NCI-H128 (cell line): ENCODE results near the gene BTBD2.

Experiments
- DNase-seq: peaks from one replicate; lab custom pipeline; 2025; ENCODE audit not compliant: unreplicated experiment; lab: John Stamatoyannopoulos, UW

Gene BTBD2

DNA sequence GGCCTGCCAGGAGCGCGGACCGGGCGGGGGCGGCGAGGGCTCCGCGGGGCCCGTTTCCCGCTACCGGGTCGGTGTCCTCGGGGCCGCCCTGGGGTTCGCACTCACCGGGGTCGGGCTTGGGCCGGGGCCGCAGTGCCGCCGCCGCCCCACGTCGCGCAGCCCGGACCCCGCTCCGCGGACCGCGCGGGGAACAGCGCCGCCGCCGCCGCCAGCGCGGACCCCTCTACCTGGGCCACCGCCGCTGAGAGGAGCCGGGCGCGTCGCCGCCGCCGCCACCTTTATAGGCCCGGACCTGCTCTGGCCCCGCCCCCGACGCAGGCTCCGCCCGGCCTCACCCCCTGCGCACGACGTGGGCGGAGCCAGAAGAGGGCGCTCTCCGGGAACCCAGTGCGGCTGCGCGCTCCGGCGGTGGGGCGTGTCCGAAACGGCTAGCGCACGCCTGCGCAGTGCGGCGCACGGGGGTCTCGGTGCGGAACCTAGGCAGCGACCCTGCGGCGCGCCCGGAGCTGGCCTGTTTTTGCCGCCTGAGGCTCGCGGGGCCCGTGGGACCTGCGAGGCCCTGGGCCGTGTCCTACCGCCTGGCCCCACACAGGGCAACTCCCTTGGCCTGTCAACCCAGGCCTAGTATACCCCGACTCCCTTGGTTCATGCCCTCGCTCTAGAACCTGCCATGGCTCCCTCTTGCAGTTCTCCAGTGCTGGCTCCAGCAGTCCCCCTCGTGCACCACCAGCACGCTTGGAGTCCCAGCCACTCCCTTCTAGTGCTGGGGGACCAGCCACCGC is 35.7 kb upstream of the BTBD2 start, which contains the start of gene MKNK2:
Gene MKNK2, minus strand, starts transcription at position 254 of the 782 bp plus-strand sequence. CDS start 393 bp downstream, outside the sequence.
- DNase-seq: peak; percentile 81

DNA sequence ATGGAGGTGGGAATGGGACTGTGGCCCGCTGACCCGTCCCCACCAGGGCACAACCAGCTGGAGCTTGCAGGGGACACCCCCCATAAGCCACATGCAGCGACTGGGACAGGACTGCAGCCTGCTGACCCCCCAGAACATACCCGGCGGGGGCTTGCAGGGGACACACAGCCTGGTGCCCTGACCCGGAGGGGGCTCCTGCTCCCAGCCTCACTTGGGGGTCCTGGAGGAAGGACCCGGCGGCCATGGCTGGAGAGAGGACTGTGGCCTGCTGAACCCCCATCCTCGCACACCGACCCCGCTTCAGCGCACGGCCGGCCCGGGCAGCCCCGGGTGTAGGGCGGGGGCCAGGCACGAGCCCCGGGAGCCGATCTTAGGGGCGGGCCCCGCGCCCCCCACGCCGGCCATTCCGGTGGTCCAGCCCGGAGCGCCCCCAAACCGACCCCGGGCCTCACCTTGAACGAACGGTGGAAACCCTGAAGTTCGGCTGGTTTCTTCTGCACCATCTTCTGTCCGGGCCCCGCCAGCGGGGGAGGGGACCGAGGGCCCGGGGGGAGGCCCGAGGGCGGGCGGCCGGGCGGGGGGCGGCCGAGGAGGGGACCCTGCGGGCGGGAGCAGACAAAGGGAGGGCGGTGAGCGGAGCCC is 35.0 kb upstream of the BTBD2 start:
- DNase-seq: no peak

DNA sequence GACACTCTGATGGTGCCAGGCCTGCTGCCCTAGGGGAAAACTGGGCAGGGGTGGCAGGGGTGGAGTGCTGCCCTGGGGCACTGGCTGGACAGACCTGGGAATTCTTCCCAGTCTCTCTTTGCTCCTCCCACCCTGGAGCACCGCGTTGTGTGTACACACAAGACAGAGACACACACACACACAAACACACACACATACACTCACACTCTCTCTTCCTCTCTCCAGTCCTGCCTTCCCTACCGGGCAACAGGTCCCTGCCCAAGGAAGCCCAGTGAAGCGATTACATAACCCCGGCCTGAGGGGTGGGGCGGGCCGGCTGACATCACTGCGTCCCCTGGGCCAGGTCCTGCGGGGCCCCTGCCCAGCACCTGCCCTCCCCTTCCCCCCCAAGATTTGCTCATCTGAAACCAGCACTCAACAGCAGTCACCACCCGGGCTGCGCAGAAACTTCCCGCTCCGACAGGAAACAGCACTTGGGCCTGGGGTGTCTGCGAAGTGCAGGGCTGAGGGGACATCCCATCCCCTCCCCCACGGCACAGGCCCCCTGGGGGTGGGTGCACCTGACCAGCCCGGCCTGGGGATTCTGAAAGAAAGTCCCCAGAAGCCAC is 34.3 kb upstream of the BTBD2 start:
- peak; percentile 37 for DNase-seq

DNA sequence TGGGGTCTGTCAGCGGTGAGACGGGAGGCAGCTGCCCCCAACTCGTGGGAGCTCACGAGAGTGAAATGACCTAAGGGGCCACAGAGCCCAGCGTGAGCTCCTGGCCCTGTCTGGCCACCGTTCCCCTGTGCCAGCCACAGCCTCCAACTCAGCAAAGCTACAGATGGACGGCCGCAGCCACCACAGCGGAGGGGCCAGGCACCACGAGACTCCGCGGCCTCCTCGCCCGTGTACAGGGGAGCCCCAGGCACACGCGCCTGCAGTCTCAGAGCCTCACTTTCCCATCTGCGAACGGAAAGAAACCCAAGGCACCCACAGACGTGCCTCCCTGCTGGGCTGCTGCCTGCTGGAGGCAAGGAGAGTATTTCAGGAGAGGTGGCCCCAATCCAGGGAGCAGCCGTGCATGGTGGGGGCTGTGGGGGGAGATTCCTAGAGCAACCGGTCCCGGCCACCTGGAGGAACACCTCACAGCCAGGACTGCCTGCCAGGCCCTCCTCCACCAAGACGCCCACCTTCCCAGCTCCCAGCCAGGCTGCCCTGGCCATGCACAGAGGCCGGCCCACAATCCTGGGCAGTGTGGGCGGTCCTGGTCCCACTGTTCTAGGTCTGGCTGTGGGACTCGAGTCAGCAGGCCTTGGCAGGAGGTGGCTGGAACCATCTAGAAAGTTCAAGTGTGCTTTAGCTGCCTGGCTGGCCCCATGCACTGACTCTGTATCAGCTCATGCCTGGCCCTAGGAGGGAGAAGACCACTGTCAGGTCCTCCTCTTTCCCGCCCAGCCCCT is 33.6 kb upstream of the BTBD2 start:
- DNase-seq: no peak

DNA sequence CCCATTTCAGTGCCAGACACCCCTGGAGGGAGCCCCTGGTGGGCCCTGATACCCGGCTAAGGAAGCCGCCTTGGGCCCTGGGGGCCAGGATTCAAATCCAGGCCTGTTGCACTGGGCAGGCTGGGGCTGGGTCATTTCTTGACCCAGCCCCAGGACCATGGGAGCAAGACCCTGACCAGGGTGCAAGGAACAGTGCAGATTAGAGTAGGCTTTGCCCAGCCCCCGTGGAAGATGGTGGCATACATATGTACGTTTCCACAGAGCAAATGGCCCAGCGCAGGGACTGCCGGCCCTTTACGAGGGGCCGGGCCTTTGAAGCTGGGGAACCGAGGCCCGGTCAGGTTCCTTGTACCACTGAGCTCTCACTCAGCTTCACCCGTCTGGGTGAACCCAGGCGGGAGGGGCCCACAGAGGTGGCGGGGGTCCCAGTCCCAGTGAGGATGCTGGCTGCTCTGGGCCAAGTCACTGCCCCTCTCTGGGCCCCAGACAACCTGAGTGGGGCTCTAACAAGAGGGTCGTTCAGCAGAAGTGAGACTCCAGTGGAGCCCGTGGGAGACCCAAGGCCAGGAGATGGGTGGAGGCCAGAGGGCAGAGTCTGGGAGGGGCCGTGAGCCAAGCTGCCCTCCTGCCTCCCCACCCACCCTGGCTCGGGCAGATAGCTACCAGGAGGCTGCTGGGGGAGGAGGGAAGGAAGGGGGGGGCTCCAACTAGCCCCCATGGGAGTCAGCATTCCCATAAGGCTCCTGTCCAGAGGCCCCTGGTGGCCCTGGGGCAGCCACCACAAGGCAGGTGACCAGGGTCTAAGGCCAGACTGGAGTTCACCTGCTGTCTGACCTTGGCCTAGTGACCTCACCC is 32.8 kb upstream of the BTBD2 start:
- no peak for DNase-seq

DNA sequence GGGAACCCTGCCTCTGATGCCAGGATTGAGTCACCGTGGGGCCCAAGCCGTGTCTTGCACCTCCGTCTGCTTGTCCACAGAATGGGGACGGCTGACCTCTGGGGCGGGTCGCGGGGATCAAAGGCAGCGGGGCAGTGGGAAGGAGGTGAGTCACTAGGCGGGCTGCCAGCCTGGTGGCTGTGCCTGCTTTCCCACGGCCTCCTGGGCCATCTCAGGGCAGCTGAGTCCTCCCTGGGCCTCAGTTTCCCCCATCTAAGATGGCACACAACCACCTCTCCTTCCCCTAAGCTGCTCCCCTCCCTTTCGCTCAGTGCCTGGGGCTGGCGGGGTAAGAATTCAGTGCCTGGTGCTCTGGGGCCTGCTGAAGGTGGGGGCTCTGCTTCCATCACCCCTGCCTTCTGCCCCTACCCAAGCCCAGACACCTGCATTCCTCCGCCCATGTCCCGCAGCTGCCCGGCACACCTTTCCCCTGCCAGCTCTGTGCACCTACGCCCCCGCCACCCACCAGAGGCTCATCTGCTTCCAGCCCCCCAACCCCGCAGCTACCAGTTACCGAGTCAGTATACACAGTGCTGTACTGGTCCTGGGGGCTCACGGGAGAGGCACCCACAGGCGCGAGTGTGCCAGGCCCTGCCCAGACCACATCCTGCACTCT is 32.1 kb upstream of the BTBD2 start:
- DNase-seq: no peak

DNA sequence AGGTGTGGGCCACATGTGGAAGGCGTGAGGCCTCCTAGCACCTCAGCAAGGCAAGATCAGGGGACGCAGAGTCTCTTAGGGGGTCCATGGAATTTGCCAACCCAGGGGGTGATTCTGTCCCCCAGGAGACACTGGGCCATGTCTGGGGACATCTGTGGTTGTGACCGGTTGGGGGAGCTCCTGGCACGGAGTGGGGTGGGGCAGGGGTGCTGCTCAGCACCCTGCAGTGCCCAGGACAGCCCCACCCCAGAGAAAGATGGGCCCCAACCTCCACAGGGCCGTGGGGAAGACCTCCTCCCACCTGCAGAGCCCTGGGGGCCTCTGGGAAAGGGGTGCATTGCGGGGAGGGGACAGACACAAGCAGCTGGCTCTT is 31.5 kb upstream of the BTBD2 start:
- no peak for DNase-seq

DNA sequence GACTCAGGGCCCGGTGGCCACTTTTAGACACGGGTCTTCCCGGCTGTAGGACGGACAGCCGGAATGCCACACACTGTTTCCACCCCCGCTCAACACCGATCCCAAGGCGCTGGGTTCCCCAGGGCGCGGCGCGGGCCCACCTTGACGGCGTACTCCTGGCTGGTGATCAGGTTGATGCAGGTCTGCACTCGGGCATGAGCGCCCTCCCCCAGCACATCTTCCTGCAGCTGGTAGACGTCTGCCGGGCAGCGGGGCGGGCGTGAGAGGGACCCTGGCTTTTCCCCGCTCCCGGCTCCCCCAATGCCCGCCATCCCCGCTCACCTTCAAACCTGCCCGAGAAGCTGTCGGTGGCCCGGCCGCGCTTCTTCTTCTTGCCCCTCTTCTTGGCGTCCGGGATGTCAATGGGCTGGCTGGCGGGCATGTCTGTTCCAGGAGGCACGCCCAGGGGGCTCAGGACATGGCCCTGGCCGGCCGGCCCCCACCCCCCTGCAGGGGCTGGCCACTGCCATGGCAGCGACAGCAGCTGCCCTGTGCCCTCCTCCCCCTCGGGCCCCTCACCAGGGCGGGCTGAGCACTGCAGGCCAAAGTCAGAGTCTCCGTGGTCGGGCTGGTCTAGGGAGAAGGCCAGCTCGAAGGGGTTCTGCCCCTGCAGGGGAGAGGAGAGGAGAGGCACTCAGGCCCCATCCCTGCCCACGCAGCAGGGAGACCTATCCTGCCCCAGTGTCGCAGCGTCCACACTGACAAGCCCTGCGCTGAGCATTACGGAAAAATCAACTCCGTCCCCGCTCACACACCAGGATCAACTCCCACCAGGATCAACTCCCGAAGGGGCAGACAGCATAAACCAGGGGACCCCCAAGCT is 30.8 kb upstream of the BTBD2 start:
- no peak for DNase-seq

DNA sequence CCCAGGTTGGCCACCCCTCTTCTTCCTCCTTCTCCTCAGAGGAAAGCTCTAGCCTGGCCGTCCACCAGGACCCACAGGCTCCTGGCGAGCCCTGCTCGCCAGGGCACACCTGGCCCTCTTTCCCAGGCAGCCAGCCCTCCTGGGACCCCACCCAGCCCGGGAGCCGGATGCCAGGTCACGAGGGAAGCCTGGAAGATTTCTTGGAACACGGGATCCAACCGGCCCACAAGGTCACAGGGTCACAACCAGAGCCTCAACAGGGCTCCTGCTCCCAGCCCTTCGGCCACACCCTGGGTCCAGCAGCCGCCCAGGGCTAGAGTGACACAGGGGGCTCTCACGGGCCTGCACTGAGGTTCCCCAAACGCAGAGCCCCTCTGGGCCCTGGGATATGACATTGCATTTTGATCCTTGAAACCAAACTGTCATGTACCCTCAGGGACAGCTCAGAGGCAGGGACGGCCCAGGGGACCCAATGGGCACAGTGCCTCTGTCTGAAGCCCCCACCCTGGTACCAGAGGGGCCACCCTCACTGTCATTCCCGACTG is 30.1 kb upstream of the BTBD2 start:
- DNase-seq: no peak

DNA sequence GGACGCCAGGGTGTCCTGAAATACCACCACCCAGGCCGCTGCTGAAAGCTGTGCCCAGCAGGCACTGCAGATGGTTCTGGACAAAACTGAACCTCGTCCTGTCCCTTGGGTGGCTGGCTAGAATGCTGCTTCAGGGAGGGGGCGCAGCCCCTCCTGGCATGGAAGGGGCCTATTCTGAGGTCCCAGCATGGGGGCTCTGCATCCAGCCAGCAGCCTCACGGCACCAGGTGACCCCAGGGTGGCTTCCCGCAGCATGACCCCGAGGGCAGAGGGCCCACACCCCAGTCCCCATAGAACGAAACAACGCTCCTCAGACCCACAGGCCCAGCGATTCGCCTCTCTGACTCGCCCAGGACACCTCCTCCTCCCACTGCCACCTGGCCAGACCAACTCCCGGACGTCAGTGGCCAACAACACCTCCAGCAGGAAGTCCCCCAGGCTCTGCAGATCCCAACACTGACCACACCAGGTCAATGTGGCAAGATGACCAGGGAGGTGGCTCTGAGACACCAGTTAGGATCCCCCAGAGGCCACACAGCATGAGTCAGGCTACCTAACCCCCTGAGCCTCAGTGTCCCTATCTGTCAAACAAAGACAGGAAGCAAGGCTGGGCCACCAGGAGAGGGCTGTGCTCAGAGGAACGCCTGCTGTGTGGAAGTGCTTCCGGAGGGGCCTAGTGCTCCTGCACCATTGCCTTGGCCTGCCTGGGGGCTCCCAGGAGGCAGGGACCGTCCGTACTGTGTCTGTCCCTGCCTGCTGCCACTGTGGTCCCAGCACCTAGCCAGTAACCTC is 29.4 kb upstream of the BTBD2 start:
- DNase-seq: no peak

DNA sequence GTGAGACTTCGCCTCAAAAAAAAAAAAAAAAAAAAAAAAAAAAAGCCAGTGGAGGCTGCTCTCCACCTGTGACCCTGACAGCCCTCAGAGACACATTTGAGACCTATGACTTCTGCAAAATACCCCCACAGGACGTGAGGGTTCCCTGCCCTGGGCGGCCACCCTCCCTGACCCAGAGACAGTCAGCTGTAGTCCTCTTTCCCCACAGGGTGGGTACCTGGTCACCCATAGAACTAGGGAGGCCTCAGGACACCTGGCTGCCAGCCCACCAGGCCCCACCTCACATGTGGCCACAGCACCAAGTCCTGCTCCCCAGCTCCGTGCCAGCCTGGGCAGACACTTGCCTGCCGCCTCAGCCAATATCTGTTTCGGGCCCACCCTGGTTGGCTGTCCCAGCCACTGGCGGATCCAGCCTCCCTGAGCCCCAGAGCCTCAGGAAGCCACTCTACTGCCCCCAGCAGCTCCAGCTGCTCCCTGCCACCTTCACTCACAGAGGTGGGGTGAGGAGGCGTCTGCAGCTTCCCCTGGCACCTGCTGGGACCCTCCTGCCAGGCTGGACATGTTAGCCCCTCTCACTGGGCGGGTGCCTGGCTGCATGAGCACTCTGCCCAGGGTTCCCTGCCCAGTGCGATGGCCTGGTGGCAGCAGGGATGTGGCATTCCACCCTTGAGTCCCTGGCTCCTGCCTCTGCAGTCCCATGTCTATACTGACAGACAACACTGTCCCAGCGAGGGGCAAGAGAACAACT is 28.6 kb upstream of the BTBD2 start:
- no peak for DNase-seq

DNA sequence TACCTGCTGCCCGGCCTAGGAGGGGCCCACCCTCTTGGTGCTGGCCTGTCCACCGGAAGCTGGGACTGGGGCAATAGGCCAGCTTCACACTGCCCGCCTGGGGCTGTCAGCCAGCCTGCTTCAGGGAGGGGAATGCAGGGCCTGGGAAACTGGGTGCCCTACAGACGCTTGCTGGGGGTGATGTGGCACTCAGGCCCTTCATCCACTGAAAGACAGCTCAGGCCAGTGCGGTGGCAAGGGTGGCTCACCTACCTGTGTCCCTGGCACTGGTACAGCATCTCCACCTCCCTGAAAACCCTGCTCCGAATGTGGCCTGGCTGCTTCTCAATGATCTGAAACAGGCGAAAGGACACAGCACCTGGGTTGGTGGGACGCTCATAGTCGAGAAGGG is 27.7 kb upstream of the BTBD2 start:
- no peak for DNase-seq

DNA sequence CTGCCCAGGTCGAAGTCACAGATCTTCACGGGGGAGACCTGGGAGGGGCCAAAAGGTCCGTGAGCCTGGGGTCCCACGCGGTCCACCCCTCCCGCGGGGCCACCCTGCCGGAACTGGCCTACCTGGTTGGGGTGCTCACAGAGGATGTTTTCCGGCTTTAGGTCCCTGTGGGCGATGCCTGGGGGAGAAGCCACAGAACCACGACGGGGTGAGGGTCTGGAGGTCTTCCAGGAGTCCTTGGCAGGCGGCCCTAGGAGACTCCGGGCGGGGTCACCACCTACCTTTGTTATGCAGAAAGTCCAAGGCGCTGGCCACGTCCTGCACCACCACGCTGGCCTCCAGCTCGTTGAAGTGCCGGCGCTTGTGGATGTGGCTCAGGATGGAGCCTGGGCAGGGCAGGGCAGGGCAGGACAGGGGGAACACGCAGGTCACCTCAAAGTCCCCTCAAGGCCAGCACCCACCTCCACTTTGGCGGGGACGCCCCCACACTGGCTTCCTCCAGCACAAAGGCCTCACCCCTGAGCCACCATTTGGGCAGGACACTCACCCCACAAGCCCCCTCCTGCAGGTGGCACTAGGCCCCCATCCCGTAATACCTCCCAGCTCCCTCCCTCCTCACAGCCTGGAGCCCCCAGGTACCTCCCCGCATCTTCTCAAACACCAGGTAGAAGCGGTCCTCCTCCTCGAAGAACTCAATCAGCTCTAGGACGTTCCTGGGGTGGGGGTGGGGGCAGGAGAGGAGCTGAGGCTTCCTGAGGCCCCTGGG is 27.2 kb upstream of the BTBD2 start:
- no peak for DNase-seq

DNA sequence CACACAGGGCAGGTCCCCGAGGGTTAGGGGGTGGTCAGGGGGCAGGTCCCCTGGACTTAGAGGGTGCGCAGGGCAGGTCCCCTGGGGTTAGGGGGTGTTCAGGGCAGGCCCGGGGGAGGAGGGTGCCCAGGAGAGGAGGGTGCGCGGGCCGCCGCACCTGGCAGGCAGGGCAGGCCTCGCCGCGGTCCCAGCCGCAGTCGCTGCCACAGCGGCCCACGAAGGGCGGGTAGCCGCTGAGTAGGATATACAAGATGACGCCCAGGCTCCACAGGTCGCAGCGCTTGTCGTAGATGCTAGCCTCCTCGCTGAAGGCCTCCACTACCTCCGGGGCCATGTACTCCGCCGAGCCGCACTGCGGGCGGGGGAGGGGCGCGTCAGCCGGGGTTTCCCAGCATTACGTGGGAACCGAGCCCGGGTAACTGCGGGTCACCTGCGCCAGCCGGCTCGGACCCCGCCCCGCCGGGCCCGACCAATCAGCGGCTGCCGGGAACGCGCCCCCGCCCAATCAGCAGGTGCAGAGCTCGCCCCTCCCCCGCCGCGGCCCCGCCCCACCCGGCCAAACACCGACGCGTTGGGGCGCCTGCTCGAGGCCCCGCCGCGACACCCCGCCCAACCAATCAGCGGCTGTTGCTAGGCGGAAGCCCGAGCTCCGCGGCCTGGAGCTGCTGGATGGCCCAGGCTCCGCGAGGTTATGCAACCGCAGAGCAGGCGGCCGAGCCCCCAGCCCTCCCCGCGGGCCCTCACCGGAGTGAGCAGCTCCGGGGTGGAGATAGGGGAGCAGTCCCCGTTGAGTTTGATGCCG is 26.4 kb upstream of the BTBD2 start:
- peak; percentile 86 for DNase-seq

DNA sequence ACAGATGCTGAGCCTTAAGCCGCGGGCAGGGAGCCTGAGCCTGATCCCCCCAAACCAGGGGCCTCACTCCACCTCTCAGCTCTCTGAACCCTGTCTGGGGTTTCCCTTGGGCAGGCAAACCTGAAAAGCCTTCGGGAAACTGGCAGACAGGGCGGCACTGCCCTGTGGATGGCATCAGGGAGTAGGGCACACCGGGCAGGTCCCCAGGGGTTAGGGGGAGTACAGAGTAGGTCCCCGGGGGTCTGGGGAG is 25.8 kb upstream of the BTBD2 start:
- no peak for DNase-seq
